Kidney (tissue), 14 donors: ENCODE measurements around the gene ZNF438. TPM values are rescaled to one million over a fixed set of nuclear protein-coding genes. Genes with fewer than 3 reads are reported as not detected.
"Not testable (repeated sequence)": the region's sequence is repeated elsewhere in the genome, so short reads cannot be mapped to it uniquely, and the experiment has no call there.

Source experiments
- DNase-seq, 5 donors: peaks; one replicate each; pipeline ENCODE4 v3.0.0-alpha.2; 2013 to 2020
- FAIRE-seq: peaks from 2 replicates; lab custom pipeline; 2012; peaks lifted over from hg19 to GRCh38; lab: Jason Lieb, UNC
- H3K27ac ChIP-seq, 2 donors: one replicate each; pipeline ENCODE4 v1.7.0; 2013; ENCODE audit warnings: low read depth in 2 of 2, low read length in 2 of 2, inconsistent platforms in 1 of 2
- H3K27me3 ChIP-seq: one replicate; pipeline ENCODE4 v1.7.1; 2013; ENCODE audit warnings: low read length, inconsistent platforms; ENCODE audit not compliant: control insufficient read depth, insufficient read depth
- H3K36me3 ChIP-seq, 3 donors: one replicate each; pipeline versions ENCODE4 v1.7.0 to v1.7.1; 2013; ENCODE audit warnings: low read length in 3 of 3, control low read depth in 1 of 3, inconsistent platforms in 1 of 3; ENCODE audit not compliant: insufficient read depth in 3 of 3, control insufficient read depth in 2 of 3
- H3K4me1 ChIP-seq, 3 donors: one replicate each; pipeline versions ENCODE4 v1.7.0 to v1.7.1; 2013; ENCODE audit warnings: low read length in 3 of 3, inconsistent platforms in 1 of 3, low read depth in 1 of 3; ENCODE audit not compliant: control insufficient read depth in 2 of 3, insufficient read depth in 2 of 3
- H3K4me3 ChIP-seq, 3 donors: one replicate each; pipeline versions ENCODE4 v1.7.0 to v1.8.1; 2013; ENCODE audit warnings: low read length in 3 of 3, control low read depth in 1 of 3, inconsistent platforms in 1 of 3
- H3K9ac ChIP-seq, 3 donors: one replicate each; pipeline versions ENCODE4 v1.7.0 to v1.7.1; 2013; ENCODE audit warnings: low read length in 3 of 3, control low read depth in 1 of 3, inconsistent platforms in 1 of 3
- H3K9me3 ChIP-seq, 3 donors: one replicate each; pipeline versions ENCODE4 v1.7.0 to v1.7.1; 2013; ENCODE audit warnings: low read length in 3 of 3, control low read depth in 1 of 3, inconsistent platforms in 1 of 3; ENCODE audit not compliant: control insufficient read depth in 2 of 3, insufficient read depth in 1 of 3
- CTCF ChIP-seq: IDR thresholded peaks from 3 replicates; pipeline ENCODE4 v1.5.1; 2012; ENCODE audit warnings: mild to moderate bottlenecking, moderate library complexity, borderline replicate concordance; ENCODE audit not compliant: insufficient read depth; ENCODE audit errors: extremely low read depth
- intact Hi-C: fragments of 100-400 bp; cut with DNase I; formaldehyde crosslinking; loops from one replicate; pipeline ENCODE4 v1.11.1; 2022
- polyA plus RNA-seq: library from polyadenylated mRNA; stranded (reverse); fragments of 350-450 nt; fragmentation: Illumina TruSeq; extraction: RNeasy Lipid Tissue Mini Kit (QIAGEN cat#74804); gene quantifications from one replicate; pipeline ENCODE4 v1.2.3, GENCODE V29; 2014; ENCODE audit warnings: low read depth, low replicate concordance; ENCODE audit not compliant: insufficient read depth
- total RNA-seq: library from RNA; stranded (reverse); fragmentation: NEBNext Ultra II Directional; extraction: Animal tissue kit (Norgen Biotek cat#: 25700); gene quantifications from one replicate; pipeline ENCODE4 v1.2.1, GENCODE V29; 2021
- donor health status: control.
- donor health status: control.
- donor health status: control.
- donor health status: control.
- donor health status: control.
- donor health status: DM: yes; HTN: yes; CAD: no.
- donor health status: Normal renal cell carcinoma (clear cell type).

ZNF438 gene
- total and polyA plus RNA-seq, 2 donors from 2014 or later = 5.9 to 9.9 TPM

GRCh38 chr10:31042670-31043069 is 11.0 kb upstream of the ZNF438 start:
- H3K36me3 ChIP-seq = no peaks in the 10 kb centered on the region
- H3K4me1 ChIP-seq = no peaks in the 10 kb centered on the region
- no peak overlapping the region for H3K9ac ChIP-seq
- FAIRE-seq (peak; percentile 80), DNase-seq (no peak)
- no peaks in the 10 kb centered on the region for H3K27me3 ChIP-seq
- no peak overlapping the region for H3K4me3 ChIP-seq
- H3K27ac ChIP-seq = no peak overlapping the region
- intact Hi-C loops = no loop called here
- no peak for TF ChIP-seq CTCF
- no peaks in the 10 kb centered on the region for H3K9me3 ChIP-seq

GRCh38 chr10:31041011-31041410 is 9.3 kb upstream of the ZNF438 start:
- no peak for DNase-seq
- no peaks in the 10 kb centered on the region for H3K9me3 ChIP-seq
- intact Hi-C loops = no loop called here
- no peak overlapping the region for H3K4me3 ChIP-seq
- H3K36me3 ChIP-seq = no peaks in the 10 kb centered on the region
- no peaks in the 10 kb centered on the region for H3K27me3 ChIP-seq
- H3K27ac ChIP-seq = no peak overlapping the region
- no peak for FAIRE-seq
- TF ChIP-seq CTCF = no peak
- H3K4me1 ChIP-seq = no peaks in the 10 kb centered on the region
- no peak overlapping the region for H3K9ac ChIP-seq

GRCh38 chr10:31039006-31039405 is 7.3 kb upstream of the ZNF438 start:
- intact Hi-C loops, H3K4me1 ChIP-seq, DNase-seq, H3K9me3 ChIP-seq, H3K4me3 ChIP-seq, H3K27me3 ChIP-seq, H3K9ac ChIP-seq, FAIRE-seq, H3K36me3 ChIP-seq, H3K27ac ChIP-seq: not testable (repeated sequence)

DNA sequence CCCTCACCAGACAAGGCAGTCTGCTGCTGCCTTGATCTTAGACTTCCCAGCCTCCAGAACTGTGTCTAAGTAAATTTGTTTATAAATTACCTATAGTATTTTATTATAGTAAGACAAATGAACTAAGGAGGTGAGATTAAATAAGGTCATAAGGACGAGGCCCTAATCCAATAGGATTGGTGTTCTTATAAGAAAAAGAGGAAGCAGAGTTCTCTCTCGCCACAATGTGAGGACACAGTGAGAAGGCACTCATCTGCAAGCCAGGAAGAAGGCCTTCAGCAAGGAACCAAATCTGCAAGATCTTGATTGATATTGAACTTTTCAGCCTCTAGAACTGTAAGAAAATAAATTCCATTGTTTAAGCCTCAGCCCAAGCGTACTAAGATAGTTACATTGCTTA is 6.1 kb upstream of the ZNF438 start:
- no peak for DNase-seq
- no peak overlapping the region for H3K9ac ChIP-seq
- H3K27ac ChIP-seq = no peak overlapping the region
- no peaks in the 10 kb centered on the region for H3K9me3 ChIP-seq
- no peak overlapping the region for H3K4me3 ChIP-seq
- no peak for FAIRE-seq
- H3K4me1 ChIP-seq = no peaks in the 10 kb centered on the region
- no peaks in the 10 kb centered on the region for H3K36me3 ChIP-seq
- intact Hi-C loops = no loop called here
- no peak for TF ChIP-seq CTCF
- no peaks in the 10 kb centered on the region for H3K27me3 ChIP-seq
